ENCODE measurements around the gene SLC1A3.
"Not testable (repeated sequence)": the region's sequence is repeated elsewhere in the genome, so short reads cannot be mapped to it uniquely, and the experiment has no call there.

SLC1A3 gene

DNA sequence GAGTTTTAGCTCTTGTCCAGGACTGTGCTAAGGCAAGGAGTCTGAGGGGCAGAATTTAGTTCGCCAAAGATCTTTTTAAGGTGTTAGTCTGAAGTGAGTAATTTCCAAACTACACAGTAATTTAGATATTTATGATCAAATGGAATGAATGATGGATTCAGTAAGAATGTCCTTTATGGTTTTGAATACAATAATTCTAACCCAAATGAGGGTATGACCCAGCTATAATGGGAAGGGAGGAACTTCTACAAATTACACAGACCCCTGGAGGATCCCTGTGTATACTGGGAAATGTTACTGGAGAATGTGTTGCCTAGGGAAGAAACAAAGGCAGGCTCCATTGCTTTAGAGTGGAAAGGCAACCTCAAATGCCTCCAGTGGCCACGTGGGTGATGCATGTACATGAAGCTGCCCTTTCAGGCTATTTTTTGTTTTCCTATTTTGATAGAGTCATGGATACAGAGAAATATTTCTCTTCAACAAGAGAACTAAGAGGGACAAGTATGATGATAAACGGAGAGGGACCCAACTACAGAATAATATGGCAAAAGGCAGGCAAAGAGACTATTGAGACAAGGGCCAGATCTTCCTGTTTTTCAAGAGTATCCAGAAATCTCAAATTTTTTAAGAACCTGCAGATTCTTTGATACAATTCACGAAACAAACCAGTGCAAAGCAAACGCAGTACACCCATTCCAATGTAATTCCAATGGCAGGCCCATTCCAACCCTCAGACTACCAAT, 25.4 kb downstream of the SLC1A3 start:
- no peak for DNase-seq

- no peak for DNase-seq
These were observed 25.9 kb downstream of the SLC1A3 start for GRCh38 chr5:36632363-36632664.

- DNase-seq = no peak
These were observed 29.4 kb downstream of the SLC1A3 start for GRCh38 chr5:36635721-36636390.

DNA sequence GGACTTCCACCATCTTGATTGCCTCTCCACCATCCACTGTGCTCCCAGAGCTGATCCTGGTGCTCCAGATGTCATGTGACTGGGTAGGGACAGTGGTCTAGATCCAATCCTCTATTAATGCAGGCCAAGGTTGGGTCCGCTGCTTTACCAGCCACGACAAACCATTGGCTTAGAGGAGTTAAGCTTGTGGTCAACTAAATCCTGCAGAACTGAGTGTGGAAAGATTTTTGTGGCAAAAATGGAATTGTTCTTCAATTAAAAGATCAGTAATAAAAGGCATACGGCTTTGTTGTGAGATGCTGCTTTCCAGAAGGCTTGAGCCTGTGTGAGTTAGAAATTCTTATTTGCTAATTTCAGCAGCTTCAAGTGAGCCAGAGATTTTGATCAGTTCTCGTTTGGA, 30.7 kb downstream of the SLC1A3 start:
- no peak for DNase-seq

DNA sequence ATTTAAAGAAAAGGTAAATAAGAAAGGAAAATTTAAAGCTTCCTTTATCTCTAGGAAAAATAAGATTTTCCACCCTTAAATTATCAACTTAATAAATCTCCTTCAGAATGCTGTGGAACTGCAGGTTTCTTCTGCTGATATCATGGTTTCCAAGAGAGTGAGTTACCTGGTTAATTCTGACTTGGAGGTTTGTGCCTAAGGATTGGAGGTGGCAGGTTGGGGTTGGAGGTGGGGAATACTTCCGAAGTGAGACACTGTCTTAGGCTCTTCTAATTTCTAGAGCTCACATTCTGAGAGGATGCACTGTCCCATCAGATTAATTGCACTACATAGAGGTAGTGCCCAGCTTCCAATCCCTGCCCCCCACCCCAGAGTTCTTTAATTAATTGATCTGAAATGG, 31.1 kb downstream of the SLC1A3 start:
- DNase-seq = no peak

GRCh38 chr5:36638056-36638455, 31.6 kb downstream of the SLC1A3 start:
- DNase-seq = no peak

DNA sequence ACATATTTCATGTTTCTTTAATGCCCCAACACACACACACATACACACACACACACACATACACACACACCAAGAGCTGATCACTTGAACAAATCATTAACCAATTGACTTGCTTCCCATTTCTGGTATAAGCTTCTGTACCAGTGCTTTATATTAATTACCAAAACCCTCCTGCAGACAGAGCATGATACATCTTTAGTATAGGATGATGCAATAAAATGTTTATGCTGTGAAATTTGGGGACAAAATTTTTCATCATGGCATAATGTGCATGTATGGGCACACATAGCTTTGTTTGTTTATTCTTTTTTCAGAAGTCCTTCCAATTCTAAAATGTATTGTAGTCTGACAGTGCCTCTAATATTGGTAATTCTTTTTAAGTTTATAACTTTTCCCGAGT, 34.5 kb downstream of the SLC1A3 start:
- DNase-seq = no peak

GRCh38 chr5:36641431-36641830, 35.0 kb downstream of the SLC1A3 start:
- DNase-seq = no peak

DNA sequence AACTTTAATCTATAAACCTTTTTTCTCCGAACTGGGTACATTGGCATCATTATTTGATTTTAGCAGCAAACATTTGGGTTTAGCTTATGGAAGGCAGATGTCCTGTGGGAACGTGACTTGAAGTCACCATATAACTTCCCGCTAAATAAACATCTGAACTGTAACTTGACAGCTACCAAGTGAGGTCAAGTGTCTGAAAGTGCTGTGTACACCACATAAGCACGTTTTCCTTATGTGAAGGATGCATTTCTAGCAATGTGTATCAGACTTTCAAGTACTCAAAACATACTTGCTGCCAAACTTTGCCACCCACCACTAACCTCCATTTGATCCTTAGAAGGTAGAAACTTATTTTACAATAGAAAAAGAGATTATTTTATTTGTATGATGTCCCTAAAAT, 35.7 kb downstream of the SLC1A3 start:
- no peak for DNase-seq

DNA sequence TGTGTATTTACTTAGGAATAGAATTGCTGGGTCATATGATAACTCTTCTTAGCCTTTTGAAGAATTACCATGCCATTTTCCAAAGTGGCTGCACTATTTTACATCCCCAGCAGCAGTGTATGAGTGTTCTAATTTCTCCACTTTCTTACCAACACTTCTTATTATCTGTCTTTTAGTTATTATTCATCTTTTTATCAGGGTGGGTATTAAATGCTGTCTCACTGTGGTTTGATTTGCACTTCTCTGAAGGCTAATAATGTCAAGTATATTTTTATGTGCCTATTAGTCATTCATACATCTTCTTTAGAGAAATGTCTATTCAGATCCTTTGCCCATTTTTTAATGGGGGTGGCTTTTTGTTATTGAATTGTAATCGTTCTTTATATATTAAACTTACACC, 36.8 kb downstream of the SLC1A3 start:
- no peak for DNase-seq

GRCh38 chr5:36643841-36644240, 37.4 kb downstream of the SLC1A3 start:
- not testable (repeated sequence) for DNase-seq

DNA sequence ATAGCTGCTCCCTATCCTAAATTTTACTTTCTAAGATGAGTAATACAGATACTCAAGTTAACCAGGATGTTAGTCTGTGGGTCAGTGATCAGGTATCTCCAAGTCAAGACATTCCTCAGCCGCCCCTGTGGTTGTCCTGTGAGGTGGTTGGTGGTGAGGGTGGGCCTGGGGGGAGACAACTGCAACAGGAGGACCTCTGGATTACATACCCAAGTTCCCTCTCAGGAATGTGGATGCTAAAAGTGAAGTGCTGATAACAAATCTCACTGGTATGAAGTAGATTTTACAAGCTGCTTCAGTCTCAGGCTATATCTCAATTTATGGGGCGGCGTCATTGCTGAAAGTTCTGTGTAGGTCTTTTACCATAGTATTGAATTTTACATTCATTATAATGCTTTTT, 38.3 kb downstream of the SLC1A3 start:
- no peak for DNase-seq

DNA sequence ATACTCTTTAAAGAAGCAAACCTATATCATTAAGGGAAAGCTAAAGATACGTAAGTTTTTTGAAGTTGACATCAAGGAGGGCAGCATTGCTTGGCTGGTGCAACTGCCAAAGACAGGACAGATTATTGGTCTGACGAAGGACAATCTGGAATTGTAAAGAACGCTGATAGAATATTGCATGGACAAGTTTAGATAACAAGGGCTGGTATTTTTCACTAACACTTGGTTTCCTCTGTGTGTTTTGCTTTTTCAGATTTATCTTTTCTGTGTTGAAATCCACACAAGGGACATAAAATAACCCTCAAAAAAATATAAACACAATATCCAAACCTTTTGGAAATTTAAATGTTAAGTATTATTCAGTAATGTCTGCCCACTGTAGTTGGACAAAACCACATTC, 39.7 kb downstream of the SLC1A3 start:
- DNase-seq = no peak

GRCh38 chr5:36646507-36647023, 40.2 kb downstream of the SLC1A3 start:
- no peak for DNase-seq

DNA sequence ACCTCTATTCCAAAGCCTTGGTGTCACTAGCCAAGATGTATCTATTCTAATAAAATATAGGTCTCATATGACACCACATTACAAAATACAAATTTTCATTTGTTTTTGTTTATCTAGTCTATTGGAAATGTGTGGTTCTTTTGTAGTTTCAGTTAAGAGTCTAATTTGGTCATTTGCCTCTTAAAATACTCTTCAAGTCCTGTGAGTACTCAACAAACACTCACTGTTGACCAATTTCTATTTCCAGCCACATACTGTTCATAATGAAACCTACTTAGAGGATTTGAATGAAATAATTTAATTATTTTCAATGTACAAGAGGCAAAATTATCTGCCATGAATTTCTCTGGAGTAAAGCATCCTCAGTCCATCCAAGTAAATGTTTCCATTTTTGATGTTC, 40.6 kb downstream of the SLC1A3 start:
- DNase-seq = no peak

- DNase-seq = no peak
These were observed 42.0 kb downstream of the SLC1A3 start for GRCh38 chr5:36648426-36648825.

GRCh38 chr5:36651761-36652685, 45.6 kb downstream of the SLC1A3 start:
- DNase-seq = no peak

- no peak for DNase-seq
These were observed 46.8 kb downstream of the SLC1A3 start for GRCh38 chr5:36653044-36653705.

DNA sequence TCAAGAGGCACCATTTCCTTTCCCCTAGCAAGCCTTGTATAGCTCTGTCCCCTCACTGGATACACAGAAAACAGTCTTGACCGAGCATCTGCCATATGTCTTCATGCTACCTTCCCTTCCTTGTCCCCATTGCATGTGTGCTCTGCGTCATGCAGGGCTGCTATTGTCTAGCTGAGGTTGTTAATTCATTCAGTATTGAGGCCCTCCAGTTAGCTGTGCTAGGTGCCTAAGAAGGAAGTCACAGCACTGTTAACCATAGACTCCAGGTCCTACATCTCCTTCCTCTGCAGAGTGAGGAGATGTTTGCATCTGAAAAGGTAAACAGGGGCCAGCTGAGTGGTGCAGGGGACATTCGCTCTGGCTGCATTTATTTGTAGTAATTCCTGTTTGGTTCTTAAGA, 48.2 kb downstream of the SLC1A3 start:
- DNase-seq = no peak

- no peak for DNase-seq
These were observed 48.8 kb downstream of the SLC1A3 start for GRCh38 chr5:36655161-36655560.

- DNase-seq = no peak
These were observed 50.1 kb downstream of the SLC1A3 start for GRCh38 chr5:36656556-36656955.

- DNase-seq = peak; percentile 36
These were observed 51.2 kb downstream of the SLC1A3 start for GRCh38 chr5:36657563-36657995.

Measured in CD4-positive, alpha-beta T cell treated with Interleukin-17A for 1 hour (primary cell).